Right lobe of liver (tissue), 6 donors: ENCODE measurements around the gene NTM. TPM values are rescaled to one million over a fixed set of nuclear protein-coding genes. Genes with fewer than 3 reads are reported as not detected.

Experiments
- ATAC-seq, 4 donors: fragments of 200-7000 bp; cut with Tn5 transposase; one replicate each; pipeline ENCODE4 v1.9.1; 2020; ENCODE audit warnings: mild to moderate bottlenecking in 4 of 4, moderate library complexity in 4 of 4
- DNase-seq, 3 donors: peaks; one replicate each; pipeline ENCODE4 v3.0.0-alpha.2; 2020
- H3K27ac ChIP-seq, 3 donors: fragments of 200-600 bp; one replicate each; pipeline ENCODE4 v1.8.0; 2022
- H3K27me3 ChIP-seq, 2 donors: fragments of 200-600 bp; one replicate each; pipeline ENCODE4 v1.8.0; 2022
- H3K36me3 ChIP-seq, 4 donors: fragments of 200-600 bp; sonication (generic) in 1 of 4; one replicate each; pipeline versions ENCODE4 v1.5.1 to v1.8.0; 2017 to 2022; ENCODE audit warnings: control low read depth in 1 of 4
- H3K4me1 ChIP-seq, 4 donors: fragments of 200-600 bp; sonication (generic) in 1 of 4; one replicate each; pipeline versions ENCODE4 v1.5.1 to v1.8.0; 2017 to 2022; ENCODE audit warnings: control low read depth in 1 of 4
- H3K4me3 ChIP-seq, 3 donors: fragments of 200-600 bp; one replicate each; pipeline ENCODE4 v1.8.0; 2022
- H3K9me3 ChIP-seq, 4 donors: fragments of 200-600 bp; sonication (generic) in 1 of 4; one replicate each; pipeline versions ENCODE4 v1.5.1 to v1.8.0; 2017 to 2022; ENCODE audit warnings: control low read depth in 1 of 4
- CTCF ChIP-seq, 4 donors: fragments of 200-600 bp in 3 of 4; fragments of 450-650 bp in 1 of 4; IDR thresholded peaks; one replicate each; pipeline versions ENCODE4 v1.5.1 to v1.8.0; 2016 to 2022; ENCODE audit warnings: antibody characterized with exemption in 4 of 4, mild to moderate bottlenecking in 2 of 4
- POLR2A ChIP-seq: fragments of 450-650 bp; IDR thresholded peaks from one replicate; pipeline ENCODE4 v1.6.1; 2017; ENCODE audit warnings: antibody characterized with exemption, mild to moderate bottlenecking
- WGBS: methylation state at CpG from one replicate; pipeline ENCODE4 v1.1.6; 2018; ENCODE audit warnings: low coverage, low lambda C conversion rate; ENCODE audit not compliant: insufficient coverage; ENCODE audit errors: missing lambda C conversion rate; 5-methylcytosine and 5-hydroxymethylcytosine counted together
- intact Hi-C, 2 donors: fragments of 100-400 bp; cut with DNase I; formaldehyde crosslinking; loops; one replicate each; pipeline versions ENCODE4 v1.11.2 to v1.14.1; 2022
- total RNA-seq, 6 experiments: library from RNA; depleted of rRNA in 2 of 6; stranded (reverse); fragments of >200 nt in 2 of 6; fragmentation: NEBNext Ultra II Directional in 3 of 6; extraction: Animal tissue kit (Norgen Biotek cat#: 25700) in 3 of 6; gene quantifications; one replicate each; pipeline versions ENCODE4 v1.1.0 to v1.2.4, GENCODE V29; 2016 to 2023
- donor health status: DM: no; HTN: yes; CAD: no.
- donor health status: DM: no; HTN: no; CAD: no.
- donor health status: DM: no; HTN: no; CAD: no.
- donor health status: DM: no; HTN: yes; CAD: no.
- donor health status: DM: no; HTN: yes; CAD: no.

Gene NTM
- total RNA-seq, 6 experiments from 2014 or later: 0.35 TPM; not detected in 5

- Histone ChIP-seq H3K9me3 (no peaks in the 10 kb centered on the region), H3K36me3 (no peaks in the 10 kb centered on the region), H3K4me1 (no peaks in the 10 kb centered on the region), H3K4me3 (no peak overlapping the region), H3K27ac (no peak overlapping the region), H3K27me3 (no peaks in the 10 kb centered on the region)
- DNase-seq (no peak), ATAC-seq (no peak)
- WGBS: 67% methylated on average over 8 of the region's 9 CpGs
- no peak for TF ChIP-seq CTCF (IDR thresholded peaks at IDR 0.05)
- TF ChIP-seq POLR2A: no peak
- intact Hi-C loops: no loop called here
Observed at GRCh38 chr11:131662993-131663392, 292.6 kb downstream of the NTM start.

DNA sequence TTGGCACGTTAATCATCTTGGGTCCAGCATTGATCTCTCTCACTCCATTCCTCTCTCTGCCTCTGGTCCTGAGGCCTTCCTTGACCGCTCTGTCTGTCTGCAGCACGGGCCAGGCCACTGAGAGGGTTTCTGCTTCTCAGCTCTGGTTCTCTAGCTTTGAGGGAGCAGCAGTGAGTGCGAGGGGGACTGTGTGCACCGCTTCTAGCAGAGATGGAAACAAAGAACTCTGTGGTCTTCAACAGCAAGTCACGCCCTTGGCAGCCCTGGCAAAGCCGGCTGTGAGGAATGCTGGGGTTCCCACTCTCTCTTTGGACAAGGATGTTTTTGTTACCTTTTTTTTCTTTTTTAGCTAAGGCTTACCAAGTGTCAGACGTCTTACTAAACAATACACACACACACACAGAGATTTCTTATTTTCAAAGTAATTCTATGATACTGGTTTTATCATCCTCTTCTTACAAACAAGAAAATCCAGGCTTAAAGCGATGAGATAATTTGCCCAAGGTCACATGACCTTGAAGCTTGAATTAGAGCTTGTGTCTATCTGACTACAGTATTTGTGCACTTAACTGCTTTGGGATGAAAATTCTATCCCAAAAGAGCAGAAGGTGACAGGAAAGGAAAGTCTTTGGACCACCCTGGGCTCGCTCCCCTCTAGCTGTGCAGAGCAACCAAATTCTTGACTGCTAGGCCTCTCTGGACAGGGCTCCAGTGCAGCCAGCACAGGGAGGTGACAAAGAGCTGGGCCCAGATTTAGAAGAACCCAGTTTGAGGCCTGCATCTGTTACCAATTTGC lies 293.2 kb downstream of the NTM start:
- no peak overlapping the region for H3K4me3 ChIP-seq
- no peak for TF ChIP-seq POLR2A
- TF ChIP-seq CTCF (IDR thresholded peaks at IDR 0.05): no peak
- H3K27me3 ChIP-seq: no peaks in the 10 kb centered on the region
- ATAC-seq: no peak
- no peak for DNase-seq
- 61% methylated on average over 4 of the region's 10 CpGs for WGBS
- intact Hi-C loops: no loop called here
- no peak overlapping the region for H3K27ac ChIP-seq
- no peaks in the 10 kb centered on the region for H3K9me3 ChIP-seq
- no peaks in the 10 kb centered on the region for H3K4me1 ChIP-seq
- H3K36me3 ChIP-seq: no peaks in the 10 kb centered on the region

DNA sequence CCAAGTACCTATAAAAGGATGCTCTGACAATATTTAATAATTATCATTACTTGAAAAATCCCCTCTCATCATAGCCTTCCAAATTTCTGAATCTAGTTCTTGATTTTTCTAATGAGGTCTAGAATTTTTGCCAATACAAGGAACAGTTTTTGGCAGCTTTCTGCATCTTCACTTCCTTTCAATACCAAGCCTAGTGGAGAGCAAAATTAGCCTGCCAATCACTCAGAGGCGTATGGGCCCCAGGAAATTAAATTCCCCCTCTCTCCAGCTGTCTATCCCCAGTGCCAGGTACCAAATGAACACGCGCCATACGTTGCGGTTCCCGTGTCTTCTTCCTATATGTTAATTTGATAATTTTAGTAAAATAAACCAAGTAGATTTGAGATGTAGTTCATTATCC lies 293.9 kb downstream of the NTM start:
- H3K4me1 ChIP-seq: no peaks in the 10 kb centered on the region
- intact Hi-C loops: no loop called here
- DNase-seq: no peak
- TF ChIP-seq POLR2A (no peak), CTCF (IDR thresholded peaks at IDR 0.05) (no peak)
- no peaks in the 10 kb centered on the region for H3K36me3 ChIP-seq
- H3K27ac ChIP-seq: no peak overlapping the region
- no peaks in the 10 kb centered on the region for H3K27me3 ChIP-seq
- 79% methylated on average over 6 of the region's 6 CpGs for WGBS
- H3K4me3 ChIP-seq: no peak overlapping the region
- no peaks in the 10 kb centered on the region for H3K9me3 ChIP-seq
- no peak for ATAC-seq

DNA sequence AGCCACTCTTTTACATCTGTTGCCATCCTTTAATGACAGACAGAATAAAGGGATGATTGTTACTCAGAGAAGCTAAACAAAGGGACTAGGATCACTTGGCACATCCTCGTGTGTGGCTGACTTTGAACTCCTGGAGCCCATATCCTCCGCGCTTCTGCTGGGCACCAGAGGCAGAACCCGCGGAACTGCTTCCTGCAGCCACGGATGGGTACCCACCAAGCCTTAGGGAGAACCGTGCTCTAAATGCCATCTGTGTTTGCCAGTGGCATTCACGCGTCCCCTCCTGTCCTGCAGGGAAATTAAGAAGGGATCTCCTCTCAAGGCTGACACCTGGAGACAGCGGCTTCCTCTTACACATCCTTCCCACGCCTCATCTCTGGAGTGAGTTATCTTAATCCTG lies 294.4 kb downstream of the NTM start:
- 60% methylated on average over 5 of the region's 11 CpGs for WGBS
- Histone ChIP-seq H3K4me3 (no peak overlapping the region), H3K4me1 (no peaks in the 10 kb centered on the region), H3K36me3 (no peaks in the 10 kb centered on the region), H3K27ac (no peak overlapping the region), H3K27me3 (no peaks in the 10 kb centered on the region), H3K9me3 (no peaks in the 10 kb centered on the region)
- DNase-seq: no peak
- TF ChIP-seq POLR2A (no peak), CTCF (IDR thresholded peaks at IDR 0.05) (no peak)
- intact Hi-C loops: no loop called here
- no peak for ATAC-seq
